Small intestine (tissue), 7 donors: ENCODE data around the gene FN3K. TPM values are rescaled to one million over a fixed set of nuclear protein-coding genes. Genes with fewer than 3 reads are reported as not detected.

Experiments
- DNase-seq, 2 donors: peaks; one replicate each; pipeline versions ENCODE4 v3.0.0 to v3.0.0-alpha.2; 2013
- FAIRE-seq: peaks from 2 replicates; lab custom pipeline; 2012; peaks lifted over from hg19 to GRCh38; lab: Jason Lieb, UNC
- H3K27ac ChIP-seq, 3 donors: one replicate each; pipeline ENCODE4 v1.5.1; 2013; ENCODE audit warnings: low read length in 2 of 3, mild to moderate bottlenecking in 2 of 3, control low read depth in 1 of 3, inconsistent platforms in 1 of 3, low read depth in 1 of 3, moderate library complexity in 1 of 3
- H3K27me3 ChIP-seq, 3 donors: one replicate each; pipeline ENCODE4 v1.6.1; 2013; ENCODE audit warnings: low read length in 3 of 3, inconsistent platforms in 1 of 3; ENCODE audit not compliant: control insufficient read depth in 3 of 3, insufficient read depth in 3 of 3
- H3K36me3 ChIP-seq, 3 donors: one replicate each; pipeline ENCODE4 v1.6.1; 2013; ENCODE audit warnings: low read length in 3 of 3, inconsistent platforms in 1 of 3, low read depth in 1 of 3, mild to moderate bottlenecking in 1 of 3, moderate library complexity in 1 of 3; ENCODE audit not compliant: control insufficient read depth in 3 of 3, insufficient read depth in 2 of 3
- H3K4me1 ChIP-seq, 3 donors: one replicate each; pipeline ENCODE4 v1.6.1; 2013; ENCODE audit warnings: low read length in 2 of 3, inconsistent platforms in 1 of 3, low read depth in 1 of 3, mild to moderate bottlenecking in 1 of 3, moderate library complexity in 1 of 3; ENCODE audit not compliant: control insufficient read depth in 3 of 3, insufficient read depth in 2 of 3
- H3K4me3 ChIP-seq, 3 donors: one replicate each; pipeline ENCODE4 v1.5.1; 2013; ENCODE audit warnings: low read length in 3 of 3, control low read depth in 1 of 3, inconsistent platforms in 1 of 3, low read depth in 1 of 3, mild to moderate bottlenecking in 1 of 3, moderate library complexity in 1 of 3
- H3K9me3 ChIP-seq, 2 donors: one replicate each; pipeline ENCODE4 v1.6.1; 2013; ENCODE audit warnings: low read depth in 1 of 2, low read length in 1 of 2; ENCODE audit not compliant: control insufficient read depth in 2 of 2, insufficient read depth in 1 of 2
- WGBS, 3 donors: extraction: QIAGEN DNeasy Blood & Tissue Kit; methylation state at CpG; one replicate each; pipeline ENCODE4 v1.1.7; 2013; 5-methylcytosine and 5-hydroxymethylcytosine counted together
- polyA plus RNA-seq, 4 donors: library from polyadenylated mRNA; stranded (reverse) in 3 of 4; unstranded in 1 of 4; fragments of 200-250 nt in 3 of 4; fragments of 120-200 nt in 1 of 4; gene quantifications; one replicate each; pipeline versions ENCODE4 v1.2.1 to v1.2.3, GENCODE V29; 2013
- donor health status: healthy with polysubstance abuse.
- donor health status: control.
- donor health status: control.
- donor health status: Bipolar disorder and iron deficiency.
- donor health status: healthy.

Gene FN3K
- polyA plus RNA-seq, 4 donors: 17.9 to 261 (median 23.5) TPM

GRCh38 chr17:82691714-82692113 lies 43.7 kb upstream of the FN3K start:
- WGBS, 3 donors: 91 to 92% (median 91%) methylated on average over 11 to 14 of the region's 17 CpGs
- peaks cover 0 to 41% (median 0%) of the 10 kb centered on the region in 3 donors for H3K36me3 ChIP-seq
- DNase-seq: no peak
- H3K4me1 ChIP-seq: peaks cover 0 to 4% (median 3%) of the 10 kb centered on the region in 3 donors
- H3K27me3 ChIP-seq: no peaks in the 10 kb centered on the region
- peaks cover 0 to 20% of the 10 kb centered on the region in 2 donors for H3K9me3 ChIP-seq
- H3K4me3 ChIP-seq: no peak overlapping the region
- H3K27ac ChIP-seq: no peak overlapping the region
- FAIRE-seq: no peak

- Histone ChIP-seq H3K36me3 (peaks cover 0 to 39% (median 0%) of the 10 kb centered on the region in 3 donors), H3K4me1 (peaks cover 0 to 10% (median 0%) of the 10 kb centered on the region in 3 donors), H3K9me3 (peaks cover 0 to 20% of the 10 kb centered on the region in 2 donors), H3K27ac (no peak overlapping the region), H3K27me3 (peaks cover 0 to 2% (median 0%) of the 10 kb centered on the region in 3 donors), H3K4me3 (no peak overlapping the region)
- FAIRE-seq: no peak
- 83 to 89% (median 86%) methylated on average over 16 of the region's 16 CpGs for WGBS, 3 donors
- no peak for DNase-seq
Observed at GRCh38 chr17:82692268-82692667, 43.1 kb upstream of the FN3K start.

- Histone ChIP-seq H3K4me3 (no peak overlapping the region), H3K36me3 (peaks cover 0 to 34% (median 0%) of the 10 kb centered on the region in 3 donors), H3K9me3 (peaks cover 0 to 20% of the 10 kb centered on the region in 2 donors), H3K4me1 (peaks cover 0 to 11% (median 0%) of the 10 kb centered on the region in 3 donors), H3K27me3 (peaks cover 0 to 2% (median 0%) of the 10 kb centered on the region in 3 donors), H3K27ac (no peak overlapping the region)
- 95 to 97% (median 96%) methylated on average over 22 of the region's 22 CpGs for WGBS, 3 donors
- no peak for FAIRE-seq
- DNase-seq: no peak
Observed at GRCh38 chr17:82693168-82693867, 42.1 kb upstream of the FN3K start.

GRCh38 chr17:82694647-82695046 lies 40.8 kb upstream of the FN3K start:
- Histone ChIP-seq H3K4me3 (no peak overlapping the region), H3K9me3 (peaks cover 0 to 20% of the 10 kb centered on the region in 2 donors), H3K27ac (no peak overlapping the region), H3K36me3 (peaks cover 0 to 32% (median 0%) of the 10 kb centered on the region in 3 donors), H3K4me1 (peaks cover 0 to 11% (median 0%) of the 10 kb centered on the region in 3 donors), H3K27me3 (peaks cover 0 to 2% (median 0%) of the 10 kb centered on the region in 3 donors)
- FAIRE-seq: no peak
- 69 to 76% (median 75%) methylated on average over 2 of the region's 2 CpGs for whole genome bisulfite sequencing, 3 donors
- DNase-seq: no peak

- Histone ChIP-seq H3K4me1 (peaks cover 0 to 11% (median 0%) of the 10 kb centered on the region in 3 donors), H3K27ac (no peak overlapping the region), H3K36me3 (peaks cover 0 to 19% (median 0%) of the 10 kb centered on the region in 3 donors), H3K4me3 (no peak overlapping the region), H3K27me3 (peaks cover 0 to 2% (median 0%) of the 10 kb centered on the region in 3 donors), H3K9me3 (peaks cover 0 to 20% of the 10 kb centered on the region in 2 donors)
- 94 to 96% (median 96%) methylated on average over 14 to 16 of the region's 17 CpGs for WGBS, 3 donors
- FAIRE-seq (no peak), DNase-seq (no peak)
Observed at GRCh38 chr17:82696259-82696658, 39.2 kb upstream of the FN3K start.

- no peak overlapping the region for H3K27ac ChIP-seq
- FAIRE-seq (no peak), DNase-seq (peak in 1 of 2 donors; percentile 39)
- peaks cover 0 to 2% (median 0%) of the 10 kb centered on the region in 3 donors for H3K27me3 ChIP-seq
- peaks cover 0 to 14% (median 0%) of the 10 kb centered on the region in 3 donors for H3K36me3 ChIP-seq
- H3K4me1 ChIP-seq: peaks cover 0 to 15% (median under 1%) of the 10 kb centered on the region in 3 donors
- 24 to 37% (median 33%) methylated on average over 42 to 48 of the region's 48 CpGs for WGBS, 3 donors
- peaks cover 0 to 20% of the 10 kb centered on the region in 2 donors for H3K9me3 ChIP-seq
- peak overlapping the region; percentile 57 to 83 (median 67) for H3K4me3 ChIP-seq
Observed at GRCh38 chr17:82696916-82697807, 38.3 kb upstream of the FN3K start.

GRCh38 chr17:82697808-82698064 lies 37.7 kb upstream of the FN3K start:
- Histone ChIP-seq H3K36me3 (peaks cover 0 to 11% (median 0%) of the 10 kb centered on the region in 3 donors), H3K27ac (no peak overlapping the region), H3K4me1 (peaks cover 0 to 20% (median 2%) of the 10 kb centered on the region in 3 donors), H3K27me3 (peaks cover 0 to 2% (median 0%) of the 10 kb centered on the region in 3 donors), H3K4me3 (peak overlapping the region; percentile 57 to 83 (median 67)), H3K9me3 (peaks cover 0 to 20% of the 10 kb centered on the region in 2 donors)
- WGBS, 3 donors: 0 to 1% (median 1%) methylated on average over 11 to 32 of the region's 32 CpGs
- FAIRE-seq (no peak), DNase-seq (peak in 1 of 2 donors; percentile 37)
